Stimulated activated CD8-positive, alpha-beta memory T cell treated with anti-CD3 and anti-CD28 coated beads, Interleukin-7, amount 100 ng/mL, for 1 hour (primary cell): Measurements from ENCODE around the gene FOXQ1.
"Not testable (repeated sequence)": the region's sequence is repeated elsewhere in the genome, so short reads cannot be mapped to it uniquely, and the experiment has no call there.

Experiments
- DNase-seq, 2 donors: peaks; one replicate each; pipeline ENCODE4 v3.0.0-alpha.2; 2020; ENCODE audit warnings: low read depth in 2 of 2

The FOXQ1 gene

DNA sequence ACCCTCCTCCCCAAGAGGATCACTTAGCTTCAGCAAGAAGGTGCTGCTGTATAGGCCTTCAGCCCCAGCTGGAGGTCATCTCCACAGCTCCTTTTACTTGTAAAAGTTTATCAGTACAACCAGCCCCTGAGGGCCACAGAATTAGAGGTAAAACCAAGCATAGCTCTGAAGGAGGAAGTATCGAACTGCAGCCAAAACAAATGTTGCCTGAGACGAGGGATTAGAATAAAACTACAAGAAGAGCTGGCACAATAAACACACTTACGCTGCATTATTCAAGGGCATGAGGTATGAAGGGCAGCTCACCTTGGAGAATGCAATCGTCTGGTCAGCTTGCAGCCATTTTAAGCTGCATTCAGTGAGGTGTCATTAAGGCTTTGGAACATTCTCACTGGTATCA lies 21.1 kb upstream of the FOXQ1 start:
- DNase-seq, result no peak

DNA sequence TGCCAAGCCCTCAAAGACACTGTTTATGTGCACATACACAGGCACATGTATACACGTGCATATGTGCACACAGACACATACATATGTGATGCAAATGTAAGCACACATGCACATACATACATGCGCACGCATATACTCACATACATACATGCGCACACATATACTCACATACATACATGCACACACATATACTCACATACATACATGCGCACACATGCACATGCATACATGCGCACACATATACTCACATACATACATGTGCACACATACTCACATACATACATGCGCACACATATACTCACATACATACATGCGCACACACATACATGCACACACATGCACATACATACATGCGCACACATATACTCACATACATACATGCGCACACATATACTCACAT lies 20.5 kb upstream of the FOXQ1 start:
- DNase-seq, result no peak

DNA sequence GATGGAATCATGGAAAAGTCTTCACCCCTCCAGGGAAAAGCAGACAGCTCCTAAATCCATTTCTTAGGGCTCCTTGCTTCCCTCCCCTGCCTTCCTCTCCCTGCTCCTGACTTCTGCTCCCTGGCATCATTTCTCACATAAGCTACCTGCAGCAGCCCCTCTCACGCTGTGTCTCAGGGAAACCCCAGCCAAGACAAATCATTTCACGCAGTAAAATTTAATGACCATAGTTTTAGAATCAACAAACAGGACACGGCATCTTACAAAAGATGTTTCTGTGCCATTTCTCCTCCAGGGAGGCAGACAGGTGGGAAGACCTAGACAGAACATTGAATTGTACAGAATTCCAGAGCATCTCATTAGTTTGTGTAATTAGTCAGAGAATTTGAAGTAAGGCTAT lies 16.5 kb upstream of the FOXQ1 start:
- no peak for DNase-seq

DNA sequence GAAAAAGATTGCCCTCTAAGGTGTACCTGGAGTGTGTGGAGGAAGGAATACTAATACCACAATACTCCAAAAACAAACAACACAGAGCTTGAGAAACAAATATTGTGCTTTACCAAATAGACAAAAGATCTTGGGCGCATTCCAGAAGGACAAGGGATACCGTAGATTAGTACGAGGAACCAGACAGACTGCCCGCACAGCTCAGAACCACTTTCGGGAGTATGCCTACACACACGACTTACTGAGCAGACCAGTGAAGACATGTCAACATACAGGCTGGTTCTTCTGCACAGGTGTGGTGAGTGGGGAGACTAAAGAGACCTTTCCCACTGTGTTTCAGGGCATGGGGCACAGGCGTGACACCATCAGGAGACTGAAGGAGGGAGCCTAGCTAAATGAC lies 15.8 kb upstream of the FOXQ1 start:
- DNase-seq, result no peak

DNA sequence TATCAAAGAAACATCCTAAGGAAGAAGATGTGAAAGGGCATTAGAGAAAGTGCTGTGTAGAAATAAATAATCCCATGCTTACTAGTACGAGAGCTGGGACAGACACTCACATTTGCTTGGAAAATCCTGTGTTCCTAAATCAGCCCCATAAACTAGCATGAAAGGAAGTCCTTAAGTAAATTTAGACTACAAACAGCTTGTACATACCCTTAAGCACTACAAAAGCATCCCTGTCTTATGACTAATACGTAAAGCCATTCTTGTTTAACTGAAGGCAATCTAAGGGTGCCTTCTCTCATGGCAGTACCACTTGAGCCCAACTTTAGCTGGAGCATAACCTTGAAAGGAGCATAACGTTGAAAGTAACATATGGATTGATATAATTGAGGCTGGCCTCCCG lies 15.4 kb upstream of the FOXQ1 start:
- DNase-seq, result no peak

DNA sequence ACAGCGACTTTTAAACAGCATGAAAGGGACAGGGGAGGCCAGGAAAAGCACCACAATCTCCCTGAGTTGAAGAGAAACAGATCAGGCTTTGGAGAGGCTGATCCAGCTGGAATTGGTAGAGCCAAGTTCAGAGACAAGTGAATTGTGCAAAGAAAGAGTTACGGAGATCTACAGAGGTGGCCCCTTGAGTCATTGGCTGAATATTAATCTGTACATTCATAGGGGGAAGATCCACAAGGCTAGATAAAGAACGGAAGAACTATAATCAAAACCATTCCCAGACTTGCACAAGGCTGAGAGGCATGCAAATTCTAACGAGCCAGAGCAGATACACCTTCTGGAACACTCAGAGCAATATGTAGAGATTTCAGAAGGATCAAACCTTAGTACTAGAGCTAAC lies 14.2 kb upstream of the FOXQ1 start:
- DNase-seq, result no peak

DNA sequence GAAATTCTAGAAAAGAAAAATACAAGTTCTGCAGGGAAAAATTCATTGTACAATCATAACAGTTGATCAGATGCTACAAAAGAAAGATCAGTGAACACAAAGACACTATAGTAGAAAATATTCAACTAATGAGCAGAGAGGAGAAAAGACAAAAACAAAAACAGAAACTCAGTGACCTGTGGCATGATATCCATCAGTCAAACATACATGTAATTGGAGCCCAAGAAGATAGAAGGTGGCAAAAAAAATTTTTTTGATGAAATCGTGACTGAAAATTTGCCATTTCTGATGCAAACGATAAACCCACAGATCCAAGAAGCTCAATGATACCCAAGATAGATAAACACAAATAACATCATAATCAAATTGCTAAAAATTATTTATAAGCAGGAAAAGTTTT lies 13.1 kb upstream of the FOXQ1 start:
- DNase-seq, result no peak

DNA sequence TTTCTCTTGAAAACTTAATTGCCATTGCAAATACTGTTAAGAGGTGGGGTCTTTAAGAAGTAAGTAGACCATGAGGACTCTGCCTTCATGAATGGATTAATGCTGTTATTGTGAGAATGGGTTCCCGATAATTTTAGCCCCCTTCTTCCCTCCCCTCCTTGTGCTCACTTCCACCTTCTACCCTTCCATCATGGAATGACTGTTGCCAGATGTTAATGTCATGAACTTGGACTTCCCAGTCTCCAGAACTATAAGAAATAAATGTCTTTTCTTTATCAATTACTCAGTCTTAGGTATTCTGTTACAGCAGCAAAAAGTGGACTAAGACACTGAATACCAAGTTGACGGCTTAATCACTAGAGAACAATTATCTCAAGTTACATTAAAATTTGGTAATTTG lies 5.8 kb upstream of the FOXQ1 start:
- no peak for DNase-seq

DNA sequence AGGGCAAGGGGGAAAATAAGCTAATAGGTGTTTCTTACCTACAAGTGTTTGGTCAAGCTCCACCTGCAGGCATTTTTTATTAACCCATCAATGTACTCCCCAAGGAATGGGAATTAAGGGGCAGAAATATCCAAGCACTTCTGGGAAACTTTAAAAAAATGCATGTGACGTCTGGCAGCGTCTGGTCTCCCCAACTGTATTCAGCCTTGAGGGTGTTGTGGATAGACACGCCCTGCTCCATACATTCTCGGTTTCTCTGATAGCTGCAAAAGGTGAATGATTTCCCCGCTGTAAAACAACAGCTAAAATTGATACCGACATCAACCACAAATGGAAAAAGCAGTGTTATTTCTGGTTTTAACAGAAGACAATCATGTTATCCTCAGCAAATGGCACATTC lies 2.5 kb upstream of the FOXQ1 start:
- DNase-seq, result no peak

DNA sequence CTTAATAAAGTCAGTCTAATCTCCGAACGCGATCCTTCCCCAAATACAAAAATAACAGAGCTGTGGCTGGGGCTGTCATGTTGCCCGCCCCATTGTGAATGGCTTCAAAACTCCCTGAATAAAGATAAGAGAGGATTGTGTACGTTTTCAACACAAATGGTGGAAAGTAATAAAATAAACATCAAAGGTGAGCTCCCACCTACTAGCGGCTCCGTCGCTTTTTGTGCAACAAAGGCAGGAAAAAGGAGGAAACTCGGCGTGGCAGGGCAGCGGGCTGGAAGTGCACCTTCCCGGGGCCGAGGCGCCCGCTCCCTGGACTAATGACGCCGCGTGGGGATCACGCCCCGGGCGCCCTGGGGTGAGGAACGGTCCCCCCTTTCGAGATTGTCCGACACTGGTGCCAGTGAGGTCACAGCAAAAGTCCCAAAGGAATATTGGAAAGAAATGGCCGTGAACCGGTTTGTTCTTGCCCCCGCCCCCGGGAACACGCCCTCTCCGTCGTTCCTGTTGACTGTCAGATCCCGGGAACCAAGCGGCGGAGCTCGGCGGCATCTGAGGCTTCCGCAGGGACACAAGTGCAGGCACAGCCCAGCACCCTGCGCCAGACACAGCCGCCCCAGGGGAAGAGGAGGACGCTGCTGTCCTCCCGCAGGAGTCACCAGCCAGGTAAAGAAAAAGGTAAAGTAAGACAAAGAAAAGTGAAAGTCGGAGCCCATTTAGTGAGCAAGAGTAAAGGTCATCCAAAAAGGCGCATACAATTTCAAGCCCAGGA lies 1.1 kb upstream of the FOXQ1 start:
- no peak for DNase-seq

DNA sequence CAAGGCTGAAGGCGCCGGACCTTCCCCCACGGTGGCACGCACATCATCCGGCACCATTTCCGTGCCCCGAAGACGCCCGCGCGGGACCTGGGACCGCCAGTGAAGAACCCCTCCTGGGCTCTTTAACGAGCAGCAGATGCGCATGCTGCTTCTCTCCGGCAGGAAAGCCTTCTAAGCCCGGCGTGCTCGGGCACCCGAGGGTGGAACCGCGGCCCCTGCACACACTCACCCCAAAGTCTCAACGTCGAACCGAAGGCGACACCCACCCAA lies 240 bp downstream of the FOXQ1 start:
- no peak for DNase-seq

DNA sequence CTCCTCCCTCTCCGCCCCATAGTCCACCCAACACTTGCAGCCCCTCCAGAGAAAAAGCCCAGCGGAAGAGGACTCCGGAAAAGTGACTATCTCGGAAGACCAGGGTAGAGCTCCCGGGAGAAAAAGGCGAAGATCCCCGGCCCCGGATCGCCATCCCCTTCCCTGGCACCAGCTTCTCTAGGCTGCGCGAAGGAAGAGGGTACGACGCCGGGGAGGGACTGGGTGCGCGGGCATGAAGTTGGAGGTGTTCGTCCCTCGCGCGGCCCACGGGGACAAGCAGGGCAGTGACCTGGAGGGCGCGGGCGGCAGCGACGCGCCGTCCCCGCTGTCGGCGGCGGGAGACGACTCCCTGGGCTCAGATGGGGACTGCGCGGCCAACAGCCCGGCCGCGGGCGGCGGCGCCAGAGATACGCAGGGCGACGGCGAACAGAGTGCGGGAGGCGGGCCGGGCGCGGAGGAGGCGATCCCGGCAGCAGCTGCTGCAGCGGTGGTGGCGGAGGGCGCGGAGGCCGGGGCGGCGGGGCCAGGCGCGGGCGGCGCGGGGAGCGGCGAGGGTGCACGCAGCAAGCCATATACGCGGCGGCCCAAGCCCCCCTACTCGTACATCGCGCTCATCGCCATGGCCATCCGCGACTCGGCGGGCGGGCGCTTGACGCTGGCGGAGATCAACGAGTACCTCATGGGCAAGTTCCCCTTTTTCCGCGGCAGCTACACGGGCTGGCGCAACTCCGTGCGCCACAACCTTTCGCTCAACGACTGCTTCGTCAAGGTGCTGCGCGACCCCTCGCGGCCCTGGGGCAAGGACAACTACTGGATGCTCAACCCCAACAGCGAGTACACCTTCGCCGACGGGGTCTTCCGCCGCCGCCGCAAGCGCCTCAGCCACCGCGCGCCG lies 822 bp downstream of the FOXQ1 start:
- DNase-seq, result no peak

DNA sequence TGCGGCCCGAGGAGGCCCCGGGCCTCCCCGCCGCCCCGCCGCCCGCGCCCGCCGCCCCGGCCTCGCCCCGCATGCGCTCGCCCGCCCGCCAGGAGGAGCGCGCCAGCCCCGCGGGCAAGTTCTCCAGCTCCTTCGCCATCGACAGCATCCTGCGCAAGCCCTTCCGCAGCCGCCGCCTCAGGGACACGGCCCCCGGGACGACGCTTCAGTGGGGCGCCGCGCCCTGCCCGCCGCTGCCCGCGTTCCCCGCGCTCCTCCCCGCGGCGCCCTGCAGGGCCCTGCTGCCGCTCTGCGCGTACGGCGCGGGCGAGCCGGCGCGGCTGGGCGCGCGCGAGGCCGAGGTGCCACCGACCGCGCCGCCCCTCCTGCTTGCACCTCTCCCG lies 1.5 kb downstream of the FOXQ1 start:
- DNase-seq, result no peak

DNA sequence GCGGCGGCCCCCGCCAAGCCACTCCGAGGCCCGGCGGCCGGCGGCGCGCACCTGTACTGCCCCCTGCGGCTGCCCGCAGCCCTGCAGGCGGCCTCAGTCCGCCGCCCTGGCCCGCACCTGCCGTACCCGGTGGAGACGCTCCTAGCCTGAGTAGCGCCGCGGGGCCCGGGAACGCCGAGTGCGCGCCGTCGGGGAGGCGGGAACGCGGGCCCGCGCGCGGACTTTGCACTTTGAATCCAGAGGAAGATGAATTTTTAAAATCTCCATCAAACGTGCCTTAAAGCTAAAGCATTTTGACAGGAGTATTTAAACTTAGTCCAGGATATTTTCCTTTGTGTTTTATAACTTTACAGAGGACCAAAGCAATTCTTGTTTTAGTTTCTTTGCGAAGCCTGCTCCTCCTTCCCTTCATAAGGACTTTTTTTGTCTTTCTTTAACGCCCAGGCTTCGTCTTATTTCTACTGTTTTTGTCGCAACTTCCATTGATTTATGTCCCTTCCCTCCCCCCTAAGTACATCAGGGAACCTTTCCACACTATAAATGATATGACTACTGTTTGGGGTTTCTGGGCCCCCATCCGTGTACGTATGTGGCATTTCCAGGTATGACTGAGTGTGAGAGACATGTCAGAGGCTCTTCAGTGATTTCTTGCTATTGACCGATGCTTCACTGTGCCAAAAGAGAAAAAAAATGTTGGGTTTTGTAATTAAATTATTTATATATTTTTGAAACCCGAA lies 2.0 kb downstream of the FOXQ1 start:
- DNase-seq, result no peak

DNA sequence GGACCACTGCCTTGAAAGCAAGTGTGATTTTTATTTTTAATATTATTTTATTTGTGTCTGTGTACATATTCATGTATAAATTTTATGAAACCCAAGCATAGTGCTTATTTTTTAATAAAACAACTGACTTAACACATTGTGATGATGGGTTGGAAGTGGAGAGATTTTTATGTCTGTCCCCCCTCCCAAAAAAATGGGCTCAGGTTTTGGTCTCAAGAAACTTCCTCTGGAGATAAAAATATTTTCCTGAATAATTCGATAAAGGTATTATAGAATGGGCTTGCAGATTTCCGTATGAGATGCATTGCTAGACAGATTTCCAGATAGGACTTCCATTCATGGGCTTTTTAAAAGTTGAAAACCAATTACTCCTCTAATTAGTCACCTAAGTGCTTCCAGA lies 2.7 kb downstream of the FOXQ1 start:
- DNase-seq, result no peak

DNA sequence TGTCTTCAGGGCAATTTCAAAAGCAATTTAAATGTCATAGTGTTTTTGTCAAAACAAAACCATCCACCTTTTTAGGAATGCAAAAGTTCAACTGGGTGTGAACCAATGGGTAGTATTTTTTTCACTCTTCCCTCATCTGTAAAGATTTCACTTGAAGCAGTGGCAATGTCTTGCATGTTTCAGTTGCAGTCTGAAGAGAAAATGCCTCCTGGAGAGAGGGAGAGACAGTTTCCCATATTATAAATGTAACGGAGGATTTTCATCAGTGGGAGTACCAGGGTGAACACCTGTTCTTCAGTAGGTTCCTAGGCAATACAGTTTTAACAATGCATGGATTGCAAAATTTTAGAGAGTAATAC lies 3.3 kb downstream of the FOXQ1 start:
- DNase-seq, result no peak

DNA sequence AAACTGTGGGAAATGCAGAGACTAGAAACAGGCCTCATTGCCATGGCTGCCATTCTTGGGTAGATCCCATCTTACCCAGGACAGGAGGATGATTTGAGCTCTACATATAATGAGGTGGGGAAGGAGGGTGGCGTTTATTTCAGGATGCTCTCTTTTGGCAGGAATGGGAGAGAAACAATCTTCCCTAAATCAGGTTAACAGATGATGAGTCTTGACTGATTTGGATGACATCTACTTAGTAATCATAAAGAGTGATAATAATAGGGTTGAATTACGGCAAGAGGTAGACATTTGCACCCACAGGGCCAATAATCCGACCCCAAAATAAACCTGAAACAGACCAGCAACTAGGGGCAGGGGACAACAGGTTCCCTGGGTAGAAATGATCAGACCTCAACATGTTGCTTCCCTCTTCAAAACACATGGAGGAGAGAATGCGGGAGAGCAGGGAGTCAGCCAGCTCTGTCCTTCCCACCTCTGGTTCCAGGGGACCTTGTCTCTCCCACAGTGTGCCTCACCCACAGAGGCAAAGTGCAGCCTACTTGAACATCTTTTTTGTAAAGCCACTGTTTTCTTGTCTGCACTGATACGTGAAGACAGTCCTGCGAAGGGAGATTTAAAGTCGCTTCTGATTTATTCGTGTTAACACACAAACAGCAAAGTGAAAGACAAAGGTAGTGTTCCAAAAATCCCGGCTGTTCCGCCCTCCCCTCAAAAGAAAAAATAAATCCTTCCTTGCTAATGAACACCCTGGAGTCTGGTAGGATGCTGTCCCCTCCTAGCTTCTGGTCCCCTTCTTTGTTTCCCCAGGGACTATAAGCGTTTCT lies 3.9 kb downstream of the FOXQ1 start:
- DNase-seq, result no peak

DNA sequence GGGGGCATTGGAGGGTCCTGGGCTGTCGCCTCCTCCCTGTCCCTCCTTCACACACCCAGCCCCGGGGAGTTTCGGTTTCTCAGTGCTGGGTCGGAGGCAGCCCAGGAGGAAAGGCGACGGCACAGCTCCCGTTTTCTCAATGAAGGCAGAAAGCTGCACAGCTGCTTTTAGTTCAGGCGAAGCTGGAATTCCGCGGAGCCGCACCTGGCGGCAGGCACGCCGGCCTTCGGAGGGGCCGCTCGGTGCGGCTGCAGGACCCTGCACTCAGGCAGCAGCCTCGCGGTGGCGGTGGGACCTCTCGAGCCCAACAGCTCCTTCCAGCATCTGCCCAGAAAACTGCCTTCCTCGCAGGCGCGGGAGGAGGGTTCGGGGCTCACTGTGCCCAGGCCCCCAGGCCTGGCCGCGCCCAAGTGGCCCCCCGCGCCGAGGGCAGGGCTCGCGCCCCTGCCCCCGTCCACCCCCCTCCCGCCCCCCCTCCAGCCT lies 4.6 kb downstream of the FOXQ1 start:
- no peak for DNase-seq

DNA sequence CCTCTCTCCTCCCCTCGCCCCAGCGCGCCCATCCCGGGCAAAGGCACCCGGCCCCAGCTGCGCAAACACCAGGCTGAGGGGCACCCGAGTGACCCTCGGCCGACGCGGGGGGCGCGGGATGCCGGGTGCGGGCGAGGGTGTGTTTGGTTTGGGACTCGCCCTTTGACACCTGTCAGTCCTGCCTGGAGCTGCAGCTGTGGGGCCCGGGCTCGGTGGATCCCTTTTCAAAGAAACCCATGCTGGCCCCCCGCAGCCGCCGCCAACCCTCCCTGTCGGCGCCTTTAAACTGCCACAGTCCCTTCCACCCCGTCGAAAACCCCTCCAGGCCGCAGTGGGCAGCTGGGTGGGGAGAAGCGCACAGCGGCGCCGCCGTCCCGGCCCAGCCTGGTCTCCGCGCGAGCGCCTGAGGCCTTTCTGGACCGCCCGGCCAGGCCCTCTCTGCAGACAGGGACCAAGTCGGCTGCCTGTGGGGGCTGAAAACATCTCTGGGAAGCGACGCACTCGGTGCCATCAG lies 5.5 kb downstream of the FOXQ1 start:
- DNase-seq, result no peak

DNA sequence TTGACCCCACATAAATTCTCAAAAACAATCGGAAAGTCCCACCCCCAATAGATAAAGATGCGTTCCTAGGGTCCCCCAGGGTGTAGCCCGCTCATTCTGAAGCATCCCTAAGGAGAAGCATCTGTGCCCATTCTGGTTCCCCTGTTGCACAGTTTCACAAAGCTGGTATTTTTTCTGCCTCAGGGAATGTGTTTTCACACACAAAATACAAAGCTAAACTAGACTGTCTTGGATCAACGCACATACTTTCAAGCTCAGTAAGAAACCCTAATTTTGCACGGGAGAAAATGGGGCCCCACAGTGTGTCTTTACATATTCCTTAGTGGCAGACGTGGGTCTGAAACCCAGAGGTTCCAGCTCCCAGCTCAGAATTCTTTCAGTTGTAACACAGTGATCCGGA lies 6.1 kb downstream of the FOXQ1 start:
- DNase-seq, result no peak

DNA sequence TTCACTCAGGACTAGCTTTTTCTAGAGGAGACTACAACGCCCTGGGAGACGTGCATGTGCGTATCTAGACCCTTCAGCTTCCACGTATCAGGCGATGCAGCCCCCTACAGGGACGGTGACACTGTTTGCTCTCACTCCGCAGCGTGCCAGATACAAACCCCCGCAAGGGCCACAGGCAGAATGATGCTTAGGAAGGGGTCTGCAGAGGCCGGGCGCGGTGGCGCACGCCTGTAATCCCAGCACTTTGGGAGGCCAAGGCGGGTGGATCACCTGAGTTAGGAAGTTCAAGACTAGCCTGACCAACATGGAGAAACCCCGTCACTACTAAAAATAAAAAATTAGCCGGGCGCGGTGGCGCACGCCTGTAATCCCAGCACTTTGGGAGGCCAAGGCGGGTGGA lies 6.7 kb downstream of the FOXQ1 start:
- DNase-seq, result not testable (repeated sequence)

DNA sequence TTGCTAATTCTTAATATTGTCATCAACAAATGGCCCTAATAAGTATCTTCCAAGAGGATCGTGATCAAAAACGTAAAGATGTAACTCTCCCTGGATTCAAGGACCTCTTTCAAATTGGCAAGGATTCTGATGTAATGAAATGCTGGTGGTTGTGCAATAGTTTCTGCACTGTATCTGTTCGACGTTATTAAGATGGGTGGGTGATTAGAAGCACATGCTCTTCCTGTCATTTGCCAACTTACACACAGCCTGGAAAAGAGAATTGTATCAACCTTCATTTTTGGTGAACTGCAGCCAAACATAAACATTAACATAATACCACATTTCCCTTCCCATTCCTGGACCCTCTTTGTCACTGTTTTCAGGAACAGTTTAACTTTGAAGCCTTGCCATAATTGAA lies 9.8 kb downstream of the FOXQ1 start:
- no peak for DNase-seq
